OCI-LY3 (cell line): Measurements from ENCODE around the gene TSPAN3.

Experiments used
- CTCF ChIP-seq: fragments of 200-600, 300-600 bp; sonication (generic); IDR thresholded peaks from 2 replicates; pipeline ENCODE4 v1.5.1; 2014; ENCODE audit warnings: antibody characterized with exemption, low read length, low read depth
- EZH2phosphoT487 ChIP-seq: fragments of 200-600 bp; shearing (Covaris generic); IDR thresholded peaks from 2 replicates; pipeline ENCODE4 v1.6.1; 2018; ENCODE audit warnings: antibody characterized with exemption, mixed run types, low read depth

- no peak for TF ChIP-seq CTCF
- no peak for TF ChIP-seq EZH2phosphoT487
These were observed 26.4 kb upstream of the TSPAN3 start for GRCh38 chr15:77097248-77097721.
